ENCODE data around the gene ALAS1. TPM values are rescaled to one million over a fixed set of nuclear protein-coding genes. Genes with fewer than 3 reads are reported as not detected.

The ALAS1 gene
- total and polyA plus RNA-seq, 2 of the 13 experiments (the other 11 are each of a cell fraction or from before 2014, with no cell fraction given): 36.0 to 43.2 TPM

DNA sequence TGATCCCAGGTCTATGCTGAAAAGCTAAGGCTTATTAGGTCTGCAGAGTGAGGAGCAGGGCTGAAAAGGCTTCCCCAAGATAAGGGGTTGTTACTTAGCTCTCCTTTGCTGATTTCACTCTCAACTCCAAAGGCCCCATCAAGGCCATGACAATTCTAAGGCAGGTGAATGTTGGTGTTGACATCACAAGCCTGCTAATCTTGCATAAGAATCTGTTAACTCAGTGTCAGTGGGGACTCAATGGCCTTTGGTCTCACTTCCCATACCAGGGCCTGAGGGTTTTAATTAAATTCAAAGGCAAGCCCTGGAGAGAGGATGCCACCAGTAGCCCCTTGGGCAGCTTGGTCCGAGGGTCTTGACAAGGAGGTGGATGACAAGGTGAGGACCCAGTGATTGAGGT is 9.4 kb upstream of the ALAS1 start (continued):
- TF ChIP-seq JARID2 (CRISPR knock-in tag; IDR thresholded peaks at IDR 0.05; ENCODE audit: insufficient replicate concordance) (no peak), ZBTB44 (CRISPR knock-in tag; IDR thresholded peaks at IDR 0.05) (no peak), KLF15 (CRISPR knock-in tag; IDR thresholded peaks at IDR 0.05; ENCODE audit: borderline replicate concordance) (no peak), BRD4 (CRISPR knock-in tag; IDR thresholded peaks at IDR 0.05) (no peak), CENPBD1 (CRISPR knock-in tag; IDR thresholded peaks at IDR 0.05; ENCODE audit: borderline replicate concordance, low read depth) (no peak), ZIK1 (CRISPR knock-in tag; IDR thresholded peaks at IDR 0.05; ENCODE audit: borderline replicate concordance, low read depth) (no peak), ARID5B (CRISPR knock-in tag; IDR thresholded peaks at IDR 0.05) (peak; percentile 34; the same call in 1 of the 2 replicates), FOXO4 (CRISPR knock-in tag; conservative IDR thresholded peaks at IDR 0.05) (no peak), ZNF431 (CRISPR knock-in tag; IDR thresholded peaks at IDR 0.05; ENCODE audit: borderline replicate concordance, low read depth) (no peak), MEIS1 (CRISPR knock-in tag; IDR thresholded peaks at IDR 0.05; ENCODE audit: borderline replicate concordance) (no peak), SUZ12 (IDR thresholded peaks at IDR 0.05; ENCODE audit: low read depth, low read length) (no peak), AHR (CRISPR knock-in tag; IDR thresholded peaks at IDR 0.05) (no peak)
- TF ChIP-seq, protein P1, sequence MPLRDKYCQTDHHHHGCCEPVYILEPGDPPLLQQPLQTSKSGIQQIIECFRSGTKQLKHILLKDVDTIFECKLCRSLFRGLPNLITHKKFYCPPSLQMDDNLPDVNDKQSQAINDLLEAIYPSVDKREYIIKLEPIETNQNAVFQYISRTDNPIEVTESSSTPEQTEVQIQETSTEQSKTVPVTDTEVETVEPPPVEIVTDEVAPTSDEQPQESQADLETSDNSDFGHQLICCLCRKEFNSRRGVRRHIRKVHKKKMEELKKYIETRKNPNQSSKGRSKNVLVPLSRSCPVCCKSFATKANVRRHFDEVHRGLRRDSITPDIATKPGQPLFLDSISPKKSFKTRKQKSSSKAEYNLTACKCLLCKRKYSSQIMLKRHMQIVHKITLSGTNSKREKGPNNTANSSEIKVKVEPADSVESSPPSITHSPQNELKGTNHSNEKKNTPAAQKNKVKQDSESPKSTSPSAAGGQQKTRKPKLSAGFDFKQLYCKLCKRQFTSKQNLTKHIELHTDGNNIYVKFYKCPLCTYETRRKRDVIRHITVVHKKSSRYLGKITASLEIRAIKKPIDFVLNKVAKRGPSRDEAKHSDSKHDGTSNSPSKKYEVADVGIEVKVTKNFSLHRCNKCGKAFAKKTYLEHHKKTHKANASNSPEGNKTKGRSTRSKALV (CRISPR knock-in tag; IDR thresholded peaks at IDR 0.05): no peak
- TF ChIP-seq, protein P2, sequence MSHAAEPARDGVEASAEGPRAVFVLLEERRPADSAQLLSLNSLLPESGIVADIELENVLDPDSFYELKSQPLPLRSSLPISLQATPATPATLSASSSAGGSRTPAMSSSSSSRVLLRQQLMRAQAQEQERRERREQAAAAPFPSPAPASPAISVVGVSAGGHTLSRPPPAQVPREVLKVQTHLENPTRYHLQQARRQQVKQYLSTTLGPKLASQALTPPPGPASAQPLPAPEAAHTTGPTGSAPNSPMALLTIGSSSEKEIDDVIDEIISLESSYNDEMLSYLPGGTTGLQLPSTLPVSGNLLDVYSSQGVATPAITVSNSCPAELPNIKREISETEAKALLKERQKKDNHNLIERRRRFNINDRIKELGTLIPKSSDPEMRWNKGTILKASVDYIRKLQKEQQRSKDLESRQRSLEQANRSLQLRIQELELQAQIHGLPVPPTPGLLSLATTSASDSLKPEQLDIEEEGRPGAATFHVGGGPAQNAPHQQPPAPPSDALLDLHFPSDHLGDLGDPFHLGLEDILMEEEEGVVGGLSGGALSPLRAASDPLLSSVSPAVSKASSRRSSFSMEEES (CRISPR knock-in tag; IDR thresholded peaks at IDR 0.05): no peak
- TF ChIP-seq, protein P3, sequence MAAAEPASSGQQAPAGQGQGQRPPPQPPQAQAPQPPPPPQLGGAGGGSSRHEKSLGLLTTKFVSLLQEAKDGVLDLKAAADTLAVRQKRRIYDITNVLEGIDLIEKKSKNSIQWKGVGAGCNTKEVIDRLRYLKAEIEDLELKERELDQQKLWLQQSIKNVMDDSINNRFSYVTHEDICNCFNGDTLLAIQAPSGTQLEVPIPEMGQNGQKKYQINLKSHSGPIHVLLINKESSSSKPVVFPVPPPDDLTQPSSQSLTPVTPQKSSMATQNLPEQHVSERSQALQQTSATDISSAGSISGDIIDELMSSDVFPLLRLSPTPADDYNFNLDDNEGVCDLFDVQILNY (CRISPR knock-in tag; conservative IDR thresholded peaks at IDR 0.05): no peak
- TF ChIP-seq, protein P4, sequence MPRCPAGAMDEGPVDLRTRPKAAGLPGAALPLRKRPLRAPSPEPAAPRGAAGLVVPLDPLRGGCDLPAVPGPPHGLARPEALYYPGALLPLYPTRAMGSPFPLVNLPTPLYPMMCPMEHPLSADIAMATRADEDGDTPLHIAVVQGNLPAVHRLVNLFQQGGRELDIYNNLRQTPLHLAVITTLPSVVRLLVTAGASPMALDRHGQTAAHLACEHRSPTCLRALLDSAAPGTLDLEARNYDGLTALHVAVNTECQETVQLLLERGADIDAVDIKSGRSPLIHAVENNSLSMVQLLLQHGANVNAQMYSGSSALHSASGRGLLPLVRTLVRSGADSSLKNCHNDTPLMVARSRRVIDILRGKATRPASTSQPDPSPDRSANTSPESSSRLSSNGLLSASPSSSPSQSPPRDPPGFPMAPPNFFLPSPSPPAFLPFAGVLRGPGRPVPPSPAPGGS (CRISPR knock-in tag; IDR thresholded peaks at IDR 0.05): no peak

Measured in HepG2 (cell line).